Fibroblast of peridontal ligament (primary cell): Measurements from ENCODE around the gene TRIM25.

Experiments
- DNase-seq: peaks from one replicate; pipeline ENCODE4 v3.0.0-alpha.2; 2010; ENCODE audit errors: extremely low read depth

Gene TRIM25

DNA sequence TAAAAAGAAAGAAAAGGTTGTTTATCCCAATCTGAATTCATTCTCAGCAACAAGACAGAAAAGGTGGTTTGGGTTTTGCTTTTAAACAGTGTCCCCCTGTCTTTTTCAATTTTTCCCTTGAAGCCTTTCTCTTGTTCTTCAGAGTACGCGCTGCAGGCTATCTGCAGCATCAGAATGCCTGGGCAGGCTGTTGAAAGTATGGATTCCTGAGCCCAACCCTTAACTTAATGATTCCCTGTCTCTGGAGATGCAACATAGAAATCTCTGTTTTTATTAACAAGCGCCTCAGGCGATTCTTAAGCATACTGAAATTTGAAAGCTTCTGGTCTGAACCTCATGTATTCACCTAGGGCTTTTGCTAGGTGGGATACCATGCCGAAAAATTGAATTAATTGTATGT lies 47.8 kb downstream of the TRIM25 start:
- DNase-seq = no peak

DNA sequence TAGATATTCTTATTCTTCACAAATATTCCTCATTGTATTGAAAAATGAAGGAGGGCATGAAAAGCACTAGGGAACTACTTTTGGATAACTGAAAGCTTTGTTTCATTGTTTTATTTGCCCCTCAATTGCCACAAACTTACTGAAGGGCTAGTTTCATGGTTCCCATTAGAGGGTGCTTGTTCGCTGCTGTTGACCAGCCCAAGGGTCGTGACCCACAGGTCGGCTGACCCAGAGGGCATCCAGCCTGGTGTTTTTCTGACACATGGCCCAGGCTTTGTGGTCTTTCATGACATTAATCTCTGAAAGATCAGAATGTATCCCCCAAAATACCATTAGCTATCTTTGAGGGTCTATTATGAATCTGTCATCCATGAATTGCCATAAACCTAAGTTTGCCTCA lies 49.9 kb downstream of the TRIM25 start:
- DNase-seq = no peak

DNA sequence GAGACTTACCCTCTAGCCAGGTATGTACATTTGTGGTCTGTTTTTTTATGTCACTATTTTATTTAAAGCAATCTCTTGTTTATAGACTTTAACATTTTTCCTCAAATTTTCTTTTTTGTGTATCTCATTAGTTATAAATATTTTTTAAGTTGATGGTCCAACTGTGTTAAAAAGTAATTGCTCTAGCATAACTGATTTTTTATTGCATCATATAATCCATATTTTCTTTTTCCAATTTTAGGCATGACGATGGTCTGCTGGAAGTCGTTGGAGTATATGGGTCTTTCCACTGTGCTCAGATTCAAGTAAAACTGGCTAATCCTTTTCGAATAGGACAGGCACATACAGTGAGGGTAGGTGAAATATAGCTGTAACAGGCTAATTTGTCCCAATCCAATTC lies 52.0 kb downstream of the TRIM25 start:
- DNase-seq = no peak

DNA sequence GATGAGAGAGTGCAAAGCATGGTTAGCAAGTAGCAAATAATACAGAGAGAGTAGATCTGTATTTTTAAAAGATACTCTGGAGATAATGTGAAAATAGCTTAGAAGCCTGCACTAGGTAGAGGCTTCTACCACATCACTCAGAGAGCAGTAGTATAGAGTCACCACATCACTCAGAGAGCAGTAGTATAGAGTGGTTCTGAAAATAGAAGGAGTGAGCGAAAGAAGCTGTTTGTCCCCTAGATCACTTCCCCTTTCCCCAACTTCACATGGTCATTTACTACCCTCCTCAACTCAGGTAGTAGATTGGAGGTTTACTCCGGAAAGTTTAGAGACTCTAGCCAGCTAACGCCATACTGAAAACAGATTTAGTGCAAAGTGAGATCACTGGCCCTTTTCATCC lies 62.8 kb downstream of the TRIM25 start:
- no peak for DNase-seq

DNA sequence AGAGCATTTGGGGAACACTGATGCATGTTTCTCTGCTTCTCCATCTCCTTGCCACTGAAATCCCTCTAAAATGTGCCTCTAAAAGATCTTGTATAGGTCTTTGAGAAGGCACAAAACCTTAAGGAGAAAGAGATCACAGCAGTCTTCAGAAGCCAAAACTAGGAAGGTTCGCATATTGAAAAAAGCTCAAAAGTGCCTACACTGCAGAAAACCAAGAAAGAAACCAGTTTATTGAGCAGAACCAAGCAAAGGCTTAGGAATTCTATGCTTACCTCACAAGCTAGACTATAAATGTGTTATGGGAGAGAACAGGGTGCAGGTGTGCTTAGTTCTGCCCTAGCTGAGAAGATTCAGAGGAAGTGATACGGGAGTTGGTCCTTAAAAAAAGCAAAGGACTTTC lies 63.3 kb downstream of the TRIM25 start:
- DNase-seq = no peak

DNA sequence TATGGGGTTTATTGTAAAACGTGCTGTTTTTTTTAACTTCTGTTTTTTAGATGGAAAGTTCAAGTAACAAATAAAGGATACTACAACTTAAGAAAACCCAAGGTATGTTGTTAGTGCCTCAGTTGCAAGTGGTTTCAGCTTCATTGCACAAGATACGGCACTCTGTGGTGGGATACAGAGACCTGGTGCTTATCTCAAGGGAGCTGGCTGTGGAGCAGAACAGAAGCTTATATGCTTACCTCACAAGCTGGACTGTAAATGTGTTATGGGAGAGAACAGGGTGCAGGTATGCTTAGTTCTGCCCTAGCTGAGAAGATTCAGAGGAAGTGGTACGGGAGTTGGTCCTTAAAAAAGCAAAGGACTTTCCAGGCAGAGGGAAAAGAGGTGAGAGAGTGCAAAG lies 64.7 kb downstream of the TRIM25 start:
- DNase-seq = no peak

DNA sequence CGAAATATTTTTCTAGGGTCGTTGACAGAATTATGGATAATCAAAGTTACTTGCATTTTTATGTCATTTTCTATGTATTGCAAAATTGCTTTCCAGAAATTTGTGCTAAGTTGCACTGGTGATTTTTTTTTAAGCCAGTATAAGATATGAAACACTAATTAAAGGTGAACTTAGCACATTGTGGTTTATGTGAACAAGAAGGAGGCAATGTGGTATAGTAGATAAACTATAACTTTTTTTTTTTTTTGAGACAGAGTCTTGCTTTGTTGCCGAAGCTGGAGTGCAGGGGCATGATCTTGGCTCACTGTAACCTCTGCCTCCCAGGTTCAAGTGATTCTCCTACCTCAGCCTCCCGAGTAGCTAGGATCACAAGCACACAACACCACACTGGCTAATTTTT lies 66.7 kb downstream of the TRIM25 start:
- DNase-seq = no peak

DNA sequence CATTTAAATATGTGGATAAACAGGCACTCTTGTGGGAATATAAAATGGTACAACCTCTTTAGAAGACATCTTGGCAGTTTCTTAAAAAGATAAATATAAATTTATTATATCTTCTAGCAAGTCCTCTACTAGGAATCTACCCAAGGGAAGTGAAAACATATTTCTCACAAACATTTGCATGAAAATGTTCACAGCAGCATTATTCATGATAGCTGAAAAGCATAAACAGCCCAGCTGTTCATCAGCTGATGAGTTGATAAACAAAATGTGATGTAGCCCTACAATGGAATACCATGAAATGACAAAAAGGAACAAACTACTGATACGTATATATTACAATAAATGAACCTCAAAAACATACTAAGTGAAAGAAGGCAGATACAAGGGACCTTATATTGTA lies 67.9 kb downstream of the TRIM25 start:
- DNase-seq = no peak

DNA sequence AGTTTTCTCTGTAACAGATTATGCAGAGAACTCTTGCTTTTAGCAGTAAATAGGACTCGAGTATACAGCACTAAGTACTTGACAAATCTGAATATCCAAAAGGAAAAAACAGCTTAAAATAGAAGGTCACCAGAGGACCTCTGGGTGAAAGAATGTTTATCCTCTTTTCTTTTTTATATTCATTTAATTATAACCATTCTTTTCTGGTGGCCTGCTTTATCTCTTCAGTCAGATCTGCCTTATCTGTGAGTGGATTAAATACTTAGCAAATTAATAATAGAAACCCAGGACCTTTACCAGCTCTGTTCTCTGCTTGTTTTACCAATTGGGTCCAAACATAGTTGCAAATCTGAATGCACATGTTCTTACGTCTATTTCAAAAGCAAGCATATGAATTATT lies 71.3 kb downstream of the TRIM25 start:
- no peak for DNase-seq

DNA sequence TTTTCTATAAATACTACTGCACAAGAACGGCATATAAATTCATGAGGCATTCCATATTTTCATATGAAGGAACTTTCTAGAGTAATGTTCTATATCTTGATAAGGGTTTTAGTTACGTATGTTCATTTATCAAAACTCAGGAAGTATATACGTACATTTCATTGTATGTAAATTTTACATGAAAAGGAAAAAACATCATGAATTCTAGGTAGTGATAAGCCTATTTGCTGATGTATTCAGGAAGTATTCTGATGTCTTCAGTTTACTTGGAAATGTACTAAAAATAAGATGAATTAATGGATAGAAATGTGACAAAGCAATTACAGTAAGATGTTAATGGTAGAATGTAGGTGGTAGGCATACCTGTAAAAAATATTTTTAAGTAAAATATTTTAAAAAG lies 75.2 kb downstream of the TRIM25 start:
- no peak for DNase-seq
